NCI-H2196 (cell line): ENCODE measurements around the gene ZNF362.

ENCODE experiments used
- DNase-seq: peaks from one replicate; lab custom pipeline; 2025; ENCODE audit not compliant: unreplicated experiment; lab: John Stamatoyannopoulos, UW

Gene ZNF362

DNA sequence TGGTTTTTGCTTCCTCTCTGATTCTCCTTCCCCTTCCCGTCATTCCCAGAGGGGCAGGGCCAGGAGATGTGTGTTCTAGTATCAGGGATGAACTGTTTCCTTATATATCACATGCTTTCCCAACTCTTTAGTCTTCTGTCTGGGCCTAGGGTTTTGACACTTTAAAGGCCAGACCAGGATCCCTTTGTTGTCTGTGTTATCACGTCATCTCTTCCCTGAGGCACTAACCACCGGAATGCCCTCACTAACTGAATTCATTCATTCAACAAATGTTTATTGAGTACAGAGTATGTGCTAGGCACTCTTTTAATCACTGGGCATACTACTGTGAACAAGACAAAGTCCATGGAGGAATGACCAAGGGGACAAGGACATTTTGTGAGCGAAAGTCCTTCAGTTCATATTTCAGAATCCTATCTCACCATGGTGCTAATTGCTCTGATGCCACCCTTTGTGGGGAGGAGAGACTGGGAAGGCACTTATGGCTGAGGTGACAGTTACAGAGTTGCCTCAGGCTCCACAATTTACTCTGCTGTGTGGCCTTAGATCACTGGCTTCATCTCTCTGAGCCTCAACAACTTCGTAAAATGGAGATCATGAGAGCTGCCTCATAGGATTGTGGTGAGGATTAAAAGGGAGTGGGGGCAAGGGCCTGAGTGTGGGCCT, 12.0 kb upstream of the ZNF362 start:
- no peak for DNase-seq

DNA sequence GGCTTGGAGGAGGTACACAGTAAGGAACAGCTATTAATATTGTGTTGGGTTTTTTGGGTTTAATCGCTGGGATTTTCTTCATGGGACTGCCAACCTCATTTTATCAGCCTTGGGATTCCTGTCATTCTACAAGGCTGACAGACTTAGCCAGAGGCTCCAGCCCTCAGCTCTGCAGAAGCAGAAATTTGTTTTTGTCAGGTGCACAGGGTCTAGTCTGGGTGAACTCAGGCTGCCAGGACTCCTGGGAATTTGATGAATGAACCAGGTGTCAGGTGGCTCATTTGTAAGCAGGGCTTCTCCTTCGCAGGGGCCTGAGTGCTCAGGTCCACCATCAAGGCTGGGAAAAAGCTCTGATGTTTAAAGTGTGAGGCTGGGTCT, 11.5 kb upstream of the ZNF362 start:
- no peak for DNase-seq

DNA sequence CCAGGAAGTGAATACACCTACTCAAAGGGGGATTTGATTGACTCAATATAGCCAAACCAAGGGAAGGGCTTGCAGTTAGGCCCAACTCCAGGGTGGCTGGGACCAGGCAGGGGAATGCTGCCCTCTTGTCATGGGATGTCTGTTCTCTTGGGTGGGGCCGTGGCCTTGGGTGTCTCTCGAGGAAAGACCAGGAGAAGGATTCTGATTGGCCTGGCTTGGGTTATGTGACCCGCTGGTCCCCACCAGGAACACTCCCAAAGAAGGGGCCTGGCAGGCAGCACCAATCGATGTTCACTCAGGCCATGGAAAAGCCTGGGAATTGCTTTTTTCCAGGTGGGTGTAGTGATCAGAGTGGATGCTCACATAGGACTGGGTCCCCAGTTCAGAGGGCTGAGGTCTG, 10.1 kb upstream of the ZNF362 start:
- DNase-seq: no peak

DNA sequence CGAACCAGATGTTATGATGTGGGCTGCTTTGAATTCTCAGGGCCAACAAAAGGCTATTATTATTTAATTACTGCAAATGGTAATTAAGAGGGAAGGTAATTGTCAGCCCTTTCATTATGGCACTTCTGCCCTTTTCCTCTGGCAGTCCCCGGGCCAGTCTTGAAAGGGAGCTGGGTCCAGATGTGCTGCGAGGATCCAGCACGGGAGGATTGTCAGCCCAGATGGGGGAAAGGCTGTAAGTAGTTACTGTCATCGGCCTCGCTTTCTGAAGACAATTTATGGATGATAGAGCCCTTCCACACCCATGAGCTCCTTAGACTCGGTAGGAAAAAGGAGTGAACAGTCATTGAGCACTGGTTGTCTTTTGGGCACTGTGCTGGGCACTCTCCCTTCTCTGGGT, 8.7 kb upstream of the ZNF362 start:
- no peak for DNase-seq

DNA sequence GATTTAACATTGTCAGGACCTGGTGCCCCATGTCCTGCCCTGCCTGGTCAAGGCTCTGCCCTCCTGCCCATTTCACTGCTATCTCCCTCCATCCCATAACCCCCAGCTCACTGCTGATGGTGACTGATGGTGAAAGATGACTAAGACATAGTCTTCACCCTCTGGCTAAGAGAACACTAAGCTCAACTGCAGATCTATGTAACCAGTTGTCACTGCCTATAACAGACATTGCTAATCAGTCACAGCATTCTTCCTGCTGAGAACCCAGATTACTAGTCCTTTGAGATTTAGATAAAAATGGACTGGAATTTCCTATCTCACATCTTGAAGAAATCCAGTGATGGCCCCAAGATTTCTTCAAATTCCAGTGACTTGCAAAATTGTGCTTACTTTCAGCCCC, 8.0 kb upstream of the ZNF362 start:
- no peak for DNase-seq

DNA sequence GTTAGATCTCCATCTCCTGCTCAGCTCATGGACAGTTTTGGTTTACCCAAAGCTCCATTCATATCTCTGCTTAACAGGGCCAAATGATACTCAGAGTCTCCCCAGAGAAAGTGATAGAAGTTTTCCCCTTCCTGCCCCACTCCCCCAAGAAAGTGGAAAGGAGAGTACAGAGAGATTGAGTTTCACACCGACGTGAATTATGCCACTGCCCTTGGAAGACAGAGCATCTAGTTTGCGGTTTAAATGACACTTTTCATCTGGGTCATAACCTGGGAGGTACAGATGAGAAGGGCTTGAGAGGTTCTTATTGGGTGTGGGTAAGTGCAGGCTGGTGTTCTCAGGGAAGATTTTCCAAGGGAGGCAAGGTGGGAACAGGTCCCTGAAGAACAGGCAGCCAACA, 6.9 kb upstream of the ZNF362 start:
- DNase-seq: no peak

DNA sequence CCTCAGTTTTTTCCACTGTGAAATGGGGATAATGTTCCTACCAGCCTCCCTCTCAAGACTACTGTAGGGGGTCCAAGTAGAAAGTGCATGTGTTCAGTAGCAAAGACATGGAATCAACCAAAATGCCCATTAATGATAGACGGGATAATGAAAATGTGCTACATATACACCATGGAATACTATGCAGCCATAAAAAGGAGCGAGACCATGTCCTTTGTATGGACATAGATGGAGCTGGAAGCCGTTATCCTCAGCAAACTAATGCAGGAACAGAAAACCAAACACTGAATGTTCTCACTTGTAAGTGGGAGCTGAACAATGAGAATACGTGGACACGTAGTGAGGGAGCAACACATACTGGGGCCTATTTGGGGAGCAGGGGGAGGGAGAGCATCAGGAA, 6.1 kb upstream of the ZNF362 start:
- no peak for DNase-seq

DNA sequence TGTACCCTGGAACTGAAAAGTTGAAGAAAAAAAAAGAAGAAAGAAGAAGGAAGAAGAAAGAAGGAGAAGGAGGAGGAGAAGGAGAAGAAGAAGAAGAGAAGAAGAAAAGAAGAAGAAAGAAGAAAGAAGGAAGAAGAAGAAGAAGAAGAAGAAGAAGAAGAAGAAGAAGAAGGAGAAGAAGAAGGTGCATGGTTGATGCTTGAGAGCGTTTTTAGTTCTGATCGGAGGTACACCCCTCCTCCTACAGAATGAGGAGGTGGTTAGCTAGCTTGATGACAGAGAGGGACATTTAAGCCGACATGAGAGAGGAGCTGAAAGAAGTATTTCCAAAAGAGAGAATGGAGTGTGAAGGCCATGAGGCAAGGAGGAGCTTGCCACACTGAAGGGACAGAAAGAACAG, 5.6 kb upstream of the ZNF362 start:
- no peak for DNase-seq

DNA sequence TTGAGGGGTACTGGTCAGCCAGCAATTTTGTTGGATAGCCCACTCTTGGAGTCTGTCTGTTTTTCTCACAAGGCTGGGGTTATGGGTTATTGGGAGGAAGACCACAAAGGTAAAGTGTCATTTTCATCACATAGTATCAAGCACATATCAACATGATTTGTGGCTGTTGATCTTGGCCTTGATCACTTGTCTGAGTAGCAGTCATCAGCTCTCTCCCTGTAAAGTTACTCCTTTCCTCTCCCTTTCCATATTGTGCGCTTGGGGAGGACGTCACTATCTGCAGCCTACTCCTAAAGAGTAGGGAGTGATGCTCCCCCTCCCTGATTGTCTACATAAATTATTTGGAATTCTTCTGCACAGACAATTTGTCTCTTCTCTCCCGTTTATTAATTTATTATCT, 1.8 kb upstream of the ZNF362 start:
- DNase-seq: no peak

DNA sequence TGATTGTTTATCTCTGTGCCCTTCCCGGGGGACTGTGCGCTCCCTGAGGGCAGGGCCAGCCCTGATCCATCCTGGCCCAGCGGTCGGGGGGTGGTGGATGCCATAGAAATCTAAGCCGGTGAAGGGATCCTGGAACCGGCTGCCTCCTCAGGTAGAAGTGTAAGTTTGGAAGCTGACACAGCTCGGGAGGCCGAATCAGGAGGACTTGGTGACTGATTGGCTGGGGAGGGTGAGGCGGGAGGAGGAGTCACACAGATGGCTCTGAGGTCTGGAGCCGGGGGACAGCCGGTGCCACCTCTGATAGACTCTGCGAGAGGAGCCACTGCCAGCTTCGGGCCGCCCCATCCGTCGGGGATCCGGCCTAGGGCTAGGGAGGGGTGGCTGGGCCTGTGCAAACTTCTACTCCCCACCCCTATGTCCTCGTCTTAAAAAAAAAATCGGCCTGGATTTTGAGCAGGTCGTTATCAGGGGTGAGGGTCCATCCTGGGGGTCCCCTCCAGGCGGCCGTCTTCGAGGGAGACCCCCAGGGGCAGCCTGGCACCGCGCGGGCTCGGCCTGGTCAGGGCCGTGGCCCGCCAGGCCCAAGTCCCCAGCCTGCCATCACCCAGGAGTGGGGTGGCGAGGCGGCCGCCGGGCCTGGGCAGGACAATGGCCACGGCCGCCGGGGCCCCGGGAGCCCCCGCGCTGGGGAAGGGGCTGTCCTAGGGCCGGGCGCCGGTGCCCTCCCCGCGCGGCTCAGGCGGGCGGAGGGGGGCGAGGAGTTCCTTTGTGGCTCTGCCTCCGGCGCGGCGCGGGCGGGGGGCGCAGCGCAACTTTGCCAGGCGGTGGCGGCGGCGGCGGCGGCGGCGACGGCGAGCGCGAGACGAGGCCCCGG, 708 bp upstream of the ZNF362 start:
- DNase-seq: peak; percentile 89

DNA sequence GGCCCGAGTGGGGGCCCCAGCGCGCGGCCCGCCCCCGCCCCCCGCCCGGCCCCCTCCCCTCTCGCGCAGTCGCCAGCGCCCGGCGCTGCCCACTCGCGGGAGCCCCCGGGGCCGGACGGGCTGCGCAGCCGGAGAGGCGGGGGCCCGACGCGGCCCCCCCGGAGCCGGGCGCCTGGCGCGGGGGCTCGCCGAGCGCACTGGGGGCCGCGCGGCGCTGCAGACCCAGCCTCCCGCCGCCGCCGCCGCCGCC, 146 bp upstream of the ZNF362 start:
- peak; percentile 38 for DNase-seq

DNA sequence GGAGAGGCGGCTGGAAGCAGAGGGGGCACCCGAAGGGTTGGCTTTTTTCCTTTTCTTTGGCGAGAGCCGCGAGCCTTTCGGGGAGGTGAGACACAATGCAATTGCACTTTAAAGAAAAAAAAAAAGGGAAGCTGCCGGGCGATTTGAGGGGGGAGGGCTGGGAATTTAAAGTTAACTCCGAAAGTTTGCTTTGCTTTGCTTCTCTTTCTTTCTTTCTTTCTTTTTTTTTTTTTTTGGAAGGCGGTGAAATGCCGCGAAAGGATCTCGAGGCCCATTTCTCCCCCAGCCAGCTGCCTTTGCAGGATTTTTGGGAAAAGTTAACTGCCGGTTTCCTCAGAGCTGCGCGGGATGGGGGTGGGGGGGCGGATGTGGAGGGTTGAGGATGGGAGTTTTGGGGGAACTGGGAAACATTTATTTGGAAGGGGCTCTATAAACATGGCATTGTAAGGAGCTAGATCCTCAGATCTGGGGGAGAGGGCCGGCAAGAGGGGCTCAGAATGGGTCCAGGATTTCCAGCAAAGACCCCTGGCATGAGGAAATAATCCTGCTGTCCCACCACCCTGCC, 997 bp downstream of the ZNF362 start:
- DNase-seq: no peak

DNA sequence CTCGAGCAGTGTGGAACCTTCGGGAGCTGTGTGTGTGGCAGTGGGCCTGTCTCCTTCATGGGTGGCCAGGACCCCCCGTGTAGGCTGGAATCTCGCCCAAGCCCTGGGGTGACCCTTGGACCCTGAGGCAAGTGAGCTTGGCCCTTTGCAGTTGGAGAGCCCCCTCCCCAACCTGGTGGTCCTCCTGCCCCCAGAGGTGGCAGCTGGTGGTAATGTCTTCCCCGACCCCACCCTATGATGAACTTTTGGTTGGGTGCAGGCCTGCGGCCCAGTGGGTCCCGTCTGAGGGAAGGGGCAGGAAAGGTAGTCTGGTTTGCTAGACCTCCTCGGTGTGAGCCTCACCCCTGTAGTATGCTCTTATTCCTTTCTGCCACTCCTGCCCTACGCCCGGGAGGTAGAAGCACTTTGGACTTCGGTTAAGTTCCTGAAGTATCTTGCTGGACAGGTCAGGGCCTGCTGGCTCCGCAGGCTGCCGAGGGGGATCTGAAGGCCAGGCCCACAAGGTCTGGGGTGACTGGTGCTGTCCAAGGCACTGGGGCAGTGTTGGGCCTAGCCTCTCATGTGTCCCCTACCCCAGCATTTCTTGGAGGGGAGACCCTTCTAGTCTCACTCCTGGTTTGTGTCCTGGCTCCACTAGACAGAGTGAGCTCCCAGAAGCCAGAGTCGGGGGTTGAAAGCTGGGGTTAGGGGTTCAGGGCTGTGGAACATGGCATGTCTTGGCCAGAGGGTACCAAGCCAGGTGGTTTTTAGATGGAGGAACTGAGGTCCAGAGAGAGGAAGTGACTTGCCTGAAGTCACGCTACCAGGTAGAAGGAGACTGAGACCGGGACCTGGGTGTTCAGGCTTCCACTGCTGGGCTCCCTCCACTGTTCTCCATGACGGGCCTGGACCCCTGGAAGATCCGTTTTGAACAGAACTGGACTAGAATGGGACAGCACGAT, 1.8 kb downstream of the ZNF362 start:
- DNase-seq: no peak

DNA sequence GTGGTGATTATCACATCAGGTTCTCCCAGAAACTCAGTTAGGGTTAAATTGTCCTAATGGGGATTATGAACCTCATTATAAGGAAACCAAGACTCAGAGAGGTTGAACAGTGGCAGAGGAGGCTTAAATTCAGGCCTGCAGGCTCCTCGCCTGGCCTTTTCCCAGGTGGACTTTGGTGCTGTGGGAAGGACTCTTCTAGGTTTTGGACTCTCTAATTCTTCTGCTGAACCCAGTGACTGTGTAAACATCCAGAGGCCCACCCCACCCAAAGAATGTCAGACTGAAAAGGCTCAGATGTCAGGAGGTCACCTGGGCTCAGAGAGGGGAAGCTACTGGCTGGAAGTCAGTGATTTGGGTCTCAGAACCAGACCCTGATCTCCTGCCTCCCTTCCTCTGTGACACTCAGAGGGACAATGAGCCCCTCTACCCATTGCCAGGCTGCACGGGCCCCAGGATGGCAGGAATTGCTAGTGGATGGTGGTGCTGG, 2.5 kb downstream of the ZNF362 start:
- no peak for DNase-seq

DNA sequence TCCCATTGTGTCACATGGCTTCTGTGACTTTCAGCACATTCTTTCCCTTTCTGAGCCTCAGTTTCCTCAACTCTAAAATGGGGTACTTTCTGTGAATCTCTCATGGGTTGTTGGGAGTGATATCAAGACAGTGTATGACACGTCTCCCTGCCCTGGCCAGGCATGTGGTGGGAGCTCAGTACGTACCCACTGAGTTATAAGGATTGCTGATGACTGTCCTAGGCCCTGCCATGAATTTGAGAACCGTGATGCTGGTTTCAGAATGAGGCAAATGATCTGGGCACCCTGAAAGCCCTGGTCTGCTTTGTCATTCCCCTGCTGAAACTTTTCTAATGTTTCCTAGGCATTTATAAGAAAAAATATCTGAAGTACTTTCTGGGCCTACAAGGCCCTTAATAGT, 3.6 kb downstream of the ZNF362 start:
- no peak for DNase-seq

DNA sequence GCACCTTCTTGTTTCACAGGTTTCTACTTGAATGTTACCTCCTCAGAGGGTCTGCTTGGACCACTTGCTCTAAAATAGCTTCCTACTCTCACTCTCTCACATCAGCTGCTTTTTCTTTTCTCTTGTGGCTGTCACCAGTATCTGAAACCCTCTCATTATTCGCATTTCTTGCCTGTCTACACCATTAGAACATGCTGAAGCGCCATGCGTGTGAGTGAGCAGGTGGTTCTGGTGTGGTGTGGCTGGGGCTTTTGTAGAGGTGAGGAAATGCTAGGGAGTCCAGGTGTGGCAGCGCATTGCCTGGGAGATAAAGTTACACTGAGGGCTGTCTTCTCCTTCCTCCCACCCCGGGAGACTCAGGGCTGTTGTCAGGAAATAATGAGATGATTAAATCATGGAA, 4.1 kb downstream of the ZNF362 start:
- peak; percentile 59 for DNase-seq

DNA sequence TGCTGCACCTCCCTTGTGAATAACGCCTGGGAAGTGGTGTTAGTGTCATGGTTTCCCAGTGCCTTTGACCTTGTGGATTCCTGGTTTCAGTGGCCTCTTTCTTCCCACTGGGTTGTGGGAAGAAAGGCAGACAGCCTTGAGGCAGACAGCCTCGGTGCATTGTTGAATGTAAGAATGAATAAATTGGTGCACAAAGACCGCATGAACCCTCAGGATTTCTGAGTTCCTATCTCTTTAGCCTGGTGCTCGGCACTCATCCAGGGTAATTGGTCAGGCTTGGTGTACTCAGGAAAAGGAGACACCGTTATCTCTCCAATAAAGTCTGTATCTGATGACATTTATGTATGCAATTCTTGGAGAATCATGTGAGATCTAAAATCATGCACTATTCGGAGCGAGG, 5.1 kb downstream of the ZNF362 start:
- no peak for DNase-seq

DNA sequence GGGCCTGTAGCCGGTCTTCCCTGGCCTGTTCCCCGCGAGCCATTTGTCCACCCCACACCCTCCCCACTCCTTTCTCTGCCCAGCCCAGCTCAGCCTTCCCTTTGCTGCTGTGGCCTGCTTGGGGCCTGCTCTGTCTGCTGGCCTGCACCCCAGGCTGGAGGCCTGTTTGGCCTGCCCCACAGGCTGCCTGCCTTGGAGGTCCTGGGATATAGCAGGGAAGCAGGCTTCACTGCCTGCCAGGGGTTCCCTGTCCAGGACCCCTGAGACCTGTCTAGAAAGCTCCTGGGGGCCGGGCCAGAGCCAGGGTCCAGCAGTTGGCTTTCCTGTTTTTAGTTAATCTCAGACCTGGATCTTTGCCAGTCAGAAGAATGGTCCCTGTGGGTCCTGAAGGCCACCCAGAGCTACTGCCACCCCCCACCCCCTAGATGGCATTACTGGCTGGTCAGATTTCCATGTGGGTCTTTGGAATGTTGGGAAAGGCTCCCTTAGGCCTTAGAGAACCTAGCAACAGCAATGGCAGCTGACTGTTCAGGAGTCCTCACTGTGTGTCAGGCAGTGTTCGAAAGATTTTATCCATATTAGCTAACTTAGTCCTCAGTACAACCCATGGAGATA, 7.7 kb downstream of the ZNF362 start:
- no peak for DNase-seq

DNA sequence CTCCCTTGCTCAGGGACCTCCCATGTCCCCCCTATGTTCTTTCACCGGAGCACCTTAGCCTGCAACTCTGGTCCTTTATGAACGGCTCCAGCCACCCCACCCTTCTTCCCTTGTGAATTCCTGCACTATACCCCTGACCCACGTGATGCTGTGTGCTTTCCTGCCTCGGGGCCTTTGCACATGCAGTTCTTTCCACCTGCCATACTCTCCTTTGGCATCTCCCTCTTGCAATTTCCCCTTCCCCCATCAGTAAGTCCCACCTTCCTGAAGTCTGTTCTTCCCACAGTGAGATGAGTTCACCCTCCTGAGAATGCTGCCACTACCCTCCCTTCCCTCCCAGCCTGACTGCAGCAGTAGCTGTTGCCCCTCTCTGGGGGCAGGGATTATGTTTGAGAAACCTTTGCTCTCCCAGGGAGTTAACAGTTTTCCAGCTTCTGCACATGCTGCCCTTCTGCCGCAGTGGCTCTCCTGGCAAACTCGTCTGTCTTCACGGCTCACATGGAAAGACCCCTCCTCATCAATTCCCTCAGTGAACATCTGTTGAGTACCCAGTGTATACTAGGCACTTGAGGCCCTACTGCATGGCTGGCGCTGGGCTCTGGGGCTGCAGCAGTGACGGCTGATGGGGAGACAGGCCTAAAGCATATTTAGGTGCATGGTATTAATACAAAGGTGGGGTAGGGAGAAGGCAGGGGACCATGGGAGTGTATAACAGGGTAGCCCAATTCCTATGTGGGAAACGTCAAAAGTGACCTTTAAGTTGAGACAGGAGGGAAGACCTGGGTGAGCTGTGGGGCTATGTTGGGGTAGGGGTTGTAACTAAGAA, 9.7 kb downstream of the ZNF362 start:
- DNase-seq: no peak

DNA sequence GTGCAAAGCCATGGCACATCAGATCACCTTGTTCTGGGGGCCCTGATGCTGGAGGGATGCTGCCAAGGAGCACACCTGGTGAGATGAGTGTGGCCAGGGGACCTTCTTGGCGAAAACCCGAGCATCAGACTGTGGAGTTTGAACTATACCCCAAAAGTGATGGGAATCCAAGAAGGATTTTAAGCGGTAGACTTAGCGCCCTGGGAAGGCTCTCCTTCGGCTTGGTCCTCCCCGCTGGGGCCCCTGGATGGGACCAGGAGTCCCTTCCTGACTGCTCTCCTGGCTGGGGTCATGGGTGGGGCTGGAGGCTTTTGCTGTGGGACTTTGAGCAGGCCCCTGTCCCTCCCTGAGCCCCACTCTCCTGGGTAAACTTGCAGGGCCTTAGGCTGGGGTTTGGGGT, 10.5 kb downstream of the ZNF362 start:
- DNase-seq: no peak
